DND-41 (cell line): ENCODE measurements around the gene CCDC157.

Experiments
- ATAC-seq: fragments of 200-7000 bp; cut with Tn5 transposase; 3 replicates; pipeline ENCODE4 v1.9.1; 2021; ENCODE audit warnings: low read depth; ENCODE audit not compliant: insufficient read depth
- DNase-seq: peaks from one replicate; pipeline ENCODE4 v3.0.0-alpha.2; 2020
- H2AFZ ChIP-seq: 2 replicates; pipeline ENCODE4 v1.6.0; 2012; ENCODE audit warnings: low read depth, low read length
- H3K27ac ChIP-seq: 2 replicates; pipeline ENCODE4 v1.5.1; 2012; ENCODE audit warnings: low read length, inconsistent platforms
- H3K27me3 ChIP-seq: fragments of 200-600 bp; sonication (generic); 2 replicates; pipeline ENCODE4 v1.6.0; 2012; ENCODE audit warnings: low read length, mild to moderate bottlenecking, inconsistent platforms; ENCODE audit not compliant: insufficient read depth, poor library complexity
- H3K36me3 ChIP-seq: 2 replicates; pipeline ENCODE4 v1.5.1; 2012; ENCODE audit warnings: low read length, inconsistent platforms; ENCODE audit not compliant: insufficient read depth
- H3K4me1 ChIP-seq: 2 replicates; pipeline ENCODE4 v1.5.1; 2012; ENCODE audit warnings: mild to moderate bottlenecking, low read length; ENCODE audit not compliant: insufficient read depth
- H3K4me2 ChIP-seq: 2 replicates; pipeline ENCODE4 v1.6.0; 2012; ENCODE audit warnings: mild to moderate bottlenecking, moderate library complexity, low read length, inconsistent platforms; ENCODE audit not compliant: insufficient read depth
- H3K4me3 ChIP-seq, 2 experiments: fragments of 200-600 bp in 1 of 2; shearing (Covaris generic) in 1 of 2; 2 replicates each; pipeline ENCODE4 v1.5.1; 2012 to 2016; ENCODE audit warnings: inconsistent platforms in 2 of 2, low read length in 2 of 2, mild to moderate bottlenecking in 2 of 2, low read depth in 1 of 2, moderate library complexity in 1 of 2
- H3K79me2 ChIP-seq: 2 replicates; pipeline ENCODE4 v1.6.0; 2012; ENCODE audit warnings: low read length, inconsistent platforms; ENCODE audit not compliant: insufficient read depth
- H3K9ac ChIP-seq: 2 replicates; pipeline ENCODE4 v1.6.0; 2012; ENCODE audit warnings: low read depth, mild to moderate bottlenecking, inconsistent platforms, low read length, moderate library complexity
- H3K9me3 ChIP-seq: 2 replicates; pipeline ENCODE4 v1.5.1; 2012; ENCODE audit warnings: low read length, moderate library complexity, mild to moderate bottlenecking, inconsistent platforms; ENCODE audit not compliant: insufficient read depth, severe bottlenecking
- H4K20me1 ChIP-seq: 2 replicates; pipeline ENCODE4 v1.6.0; 2012; ENCODE audit warnings: low read length; ENCODE audit not compliant: insufficient read depth
- EZH2 ChIP-seq: IDR thresholded peaks from 3 replicates; pipeline ENCODE4 v1.6.1; 2012; ENCODE audit warnings: borderline replicate concordance, low read depth, mild to moderate bottlenecking, moderate library complexity, low read length, inconsistent platforms; ENCODE audit not compliant: severe bottlenecking
- TF ChIP-seq, protein P1 (sequence below): IDR thresholded peaks from 2 replicates; pipeline ENCODE4 v1.5.1; 2012; ENCODE audit warnings: borderline replicate concordance, low read length, moderate library complexity, mild to moderate bottlenecking; ENCODE audit not compliant: poor library complexity, severe bottlenecking; ENCODE audit errors: extremely low read depth

Gene CCDC157

DNA sequence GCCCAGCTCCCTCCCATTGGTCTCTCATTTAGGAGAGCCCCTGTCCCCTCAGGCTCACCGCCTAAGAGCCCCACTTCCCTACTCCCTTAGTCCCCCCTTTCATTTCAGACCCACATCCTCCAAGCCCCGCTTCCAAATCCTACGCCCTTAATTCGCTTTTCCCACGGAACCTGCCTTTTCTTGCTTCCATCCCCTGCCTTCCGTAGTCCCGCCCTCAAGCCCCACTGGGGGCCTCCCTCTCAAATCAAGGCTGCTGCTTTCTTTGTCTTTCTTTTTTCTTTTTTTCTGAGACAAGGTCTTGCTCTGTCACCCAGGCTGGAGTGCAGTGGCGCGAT is 396 bp downstream of the CCDC157 start:
- Histone ChIP-seq H3K27ac (peak overlapping the region; percentile 45; the same call in 1 of the 2 replicates), H3K36me3 (peaks cover 33% of the 10 kb centered on the region), H3K4me3 (peak overlapping the region; percentile 68 to 91), H2AFZ (peak overlapping the region; percentile 97), H3K79me2 (peaks cover 47% of the 10 kb centered on the region), H3K9ac (peak overlapping the region; percentile 98), H3K9me3 (no peaks in the 10 kb centered on the region), H3K27me3 (no peaks in the 10 kb centered on the region), H3K4me1 (peaks cover 41% of the 10 kb centered on the region), H3K4me2 (peak overlapping the region; percentile 78), H4K20me1 (peaks cover 37% of the 10 kb centered on the region)
- DNase-seq (peak; percentile 48), ATAC-seq (peak; percentile 7; the same call in 1 of the 3 replicates)
- no peak for TF ChIP-seq EZH2
- TF ChIP-seq, protein P1, sequence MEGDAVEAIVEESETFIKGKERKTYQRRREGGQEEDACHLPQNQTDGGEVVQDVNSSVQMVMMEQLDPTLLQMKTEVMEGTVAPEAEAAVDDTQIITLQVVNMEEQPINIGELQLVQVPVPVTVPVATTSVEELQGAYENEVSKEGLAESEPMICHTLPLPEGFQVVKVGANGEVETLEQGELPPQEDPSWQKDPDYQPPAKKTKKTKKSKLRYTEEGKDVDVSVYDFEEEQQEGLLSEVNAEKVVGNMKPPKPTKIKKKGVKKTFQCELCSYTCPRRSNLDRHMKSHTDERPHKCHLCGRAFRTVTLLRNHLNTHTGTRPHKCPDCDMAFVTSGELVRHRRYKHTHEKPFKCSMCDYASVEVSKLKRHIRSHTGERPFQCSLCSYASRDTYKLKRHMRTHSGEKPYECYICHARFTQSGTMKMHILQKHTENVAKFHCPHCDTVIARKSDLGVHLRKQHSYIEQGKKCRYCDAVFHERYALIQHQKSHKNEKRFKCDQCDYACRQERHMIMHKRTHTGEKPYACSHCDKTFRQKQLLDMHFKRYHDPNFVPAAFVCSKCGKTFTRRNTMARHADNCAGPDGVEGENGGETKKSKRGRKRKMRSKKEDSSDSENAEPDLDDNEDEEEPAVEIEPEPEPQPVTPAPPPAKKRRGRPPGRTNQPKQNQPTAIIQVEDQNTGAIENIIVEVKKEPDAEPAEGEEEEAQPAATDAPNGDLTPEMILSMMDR, result no peak

DNA sequence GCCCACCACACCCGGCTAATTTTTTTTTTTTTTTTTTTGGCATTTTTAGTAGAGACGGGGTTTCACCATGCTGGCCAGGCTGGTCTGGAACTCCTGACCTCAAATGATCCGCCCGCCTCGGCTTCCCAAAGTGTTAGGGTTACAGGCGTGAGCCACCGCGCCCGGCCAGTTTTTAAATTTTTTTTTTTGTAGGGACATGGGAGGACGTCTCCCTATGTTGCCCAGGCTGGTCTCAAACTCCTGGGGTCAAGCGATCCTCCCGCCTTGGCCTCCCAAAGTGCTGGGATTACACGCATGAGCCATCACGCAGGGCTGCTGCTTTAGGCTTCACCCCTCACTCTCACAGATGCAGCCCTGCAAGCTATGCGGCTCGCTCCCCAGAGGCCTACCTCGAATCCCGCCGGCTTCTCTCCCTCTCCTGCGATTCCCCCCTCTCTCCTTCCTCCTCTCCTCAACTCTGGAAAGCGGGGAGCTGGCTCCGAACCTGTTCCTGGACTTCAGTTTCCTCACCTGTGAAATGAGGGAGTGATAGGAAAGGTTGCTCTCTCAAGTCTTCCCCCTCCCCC is 926 bp downstream of the CCDC157 start:
- no peak overlapping the region for H3K4me3 ChIP-seq
- ATAC-seq, result no peak
- TF ChIP-seq, protein P1, result no peak
- TF ChIP-seq EZH2, result no peak

DNA sequence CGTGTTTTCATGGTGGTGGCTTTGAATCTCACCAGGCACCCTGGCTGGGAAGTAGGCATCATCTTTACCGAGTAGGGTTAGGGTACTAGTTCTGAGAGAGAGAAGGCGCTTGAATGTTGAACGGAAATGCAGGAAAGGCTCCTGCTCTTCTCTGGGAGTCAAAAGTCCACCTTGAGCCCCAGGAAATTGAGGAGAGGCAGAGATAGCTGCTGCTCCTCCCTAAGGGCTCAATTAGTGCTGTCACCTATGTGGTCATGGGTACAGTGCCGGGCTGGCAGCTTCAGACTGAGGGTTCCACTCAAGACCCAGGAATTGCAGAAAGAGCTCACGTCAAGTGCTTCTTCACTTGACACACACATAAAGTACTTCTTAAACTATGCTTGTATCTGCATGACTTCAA is 1.7 kb downstream of the CCDC157 start:
- Histone ChIP-seq H3K36me3 (peaks cover 21% of the 10 kb centered on the region), H3K27ac (no peak overlapping the region), H3K4me1 (peaks cover 42% of the 10 kb centered on the region), H3K79me2 (peaks cover 35% of the 10 kb centered on the region), H3K9ac (no peak overlapping the region), H3K4me3 (no peak overlapping the region), H4K20me1 (peaks cover 27% of the 10 kb centered on the region), H3K27me3 (no peaks in the 10 kb centered on the region), H2AFZ (no peak overlapping the region), H3K9me3 (no peaks in the 10 kb centered on the region), H3K4me2 (no peak overlapping the region)
- ATAC-seq, result no peak
- no peak for TF ChIP-seq EZH2
- TF ChIP-seq, protein P1, result no peak
- no peak for DNase-seq

More for the DNA sequence above, 926 bp downstream of the CCDC157 start:
- Histone ChIP-seq H3K27ac (no peak overlapping the region), H3K4me1 (peaks cover 42% of the 10 kb centered on the region), H3K9me3 (no peaks in the 10 kb centered on the region), H3K4me2 (peak overlapping the region; percentile 78), H4K20me1 (peaks cover 32% of the 10 kb centered on the region), H3K36me3 (peaks cover 27% of the 10 kb centered on the region), H3K27me3 (no peaks in the 10 kb centered on the region), H2AFZ (no peak overlapping the region), H3K79me2 (peaks cover 42% of the 10 kb centered on the region), H3K9ac (peak overlapping the region; percentile 98; the same call in 1 of the 2 replicates)
- DNase-seq, result no peak
